GM23338 (cell line): ENCODE data around the gene B4GALNT2. TPM values are rescaled to one million over a fixed set of nuclear protein-coding genes. Genes with fewer than 3 reads are reported as not detected.

Experiments used
- ATAC-seq: fragments of 200-7000 bp; cut with Tn5 transposase; 3 replicates; pipeline ENCODE4 v1.9.1; 2020
- DNase-seq: peaks from one replicate; pipeline ENCODE4 v3.0.0-alpha.2; 2015; ENCODE audit warnings: low spot score
- H2AFZ ChIP-seq: fragments of 200-600 bp; sonication (generic); 2 replicates; pipeline ENCODE4 v1.8.0; 2016; ENCODE audit warnings: antibody characterized with exemption, mild to moderate bottlenecking, moderate library complexity
- H3F3A ChIP-seq: fragments of 200-600 bp; sonication (generic); replicated peaks from 2 replicates; pipeline ENCODE4 v1.8.0; 2017; ENCODE audit warnings: antibody characterized with exemption, mixed run types, low read depth
- H3K27ac ChIP-seq: fragments of 200-600 bp; sonication (generic); 2 replicates; pipeline ENCODE4 v1.6.1; 2016; ENCODE audit warnings: low read depth
- H3K27me3 ChIP-seq: fragments of 200-600 bp; sonication (generic); 2 replicates; pipeline ENCODE4 v1.8.0; 2016; ENCODE audit warnings: mild to moderate bottlenecking, mixed run types, moderate library complexity; ENCODE audit not compliant: insufficient read depth
- H3K36me3 ChIP-seq: fragments of 200-600 bp; sonication (generic); 2 replicates; pipeline ENCODE4 v1.8.0; 2016; ENCODE audit warnings: mild to moderate bottlenecking; ENCODE audit not compliant: insufficient read depth
- H3K4me1 ChIP-seq: fragments of 200-600 bp; sonication (generic); 2 replicates; pipeline ENCODE4 v1.8.0; 2016; ENCODE audit warnings: mild to moderate bottlenecking, moderate library complexity; ENCODE audit not compliant: insufficient read depth
- H3K4me2 ChIP-seq: fragments of 200-600 bp; sonication (generic); 2 replicates; pipeline ENCODE4 v1.7.1; 2017; ENCODE audit warnings: mixed run types
- H3K4me3 ChIP-seq: fragments of 200-600 bp; sonication (generic); 2 replicates; pipeline ENCODE4 v1.6.1; 2016; ENCODE audit warnings: mixed run types
- H3K79me2 ChIP-seq: fragments of 200-600 bp; sonication (generic); replicated peaks from 2 replicates; pipeline ENCODE4 v1.8.0; 2017; ENCODE audit warnings: mild to moderate bottlenecking; ENCODE audit not compliant: insufficient read depth
- H3K9me2 ChIP-seq: fragments of 200-600 bp; sonication (generic); 2 replicates; pipeline ENCODE4 v1.8.0; 2017; ENCODE audit not compliant: insufficient read depth
- H4K20me1 ChIP-seq: fragments of 200-600 bp; sonication (generic); replicated peaks from 2 replicates; pipeline ENCODE4 v1.8.0; 2017; ENCODE audit warnings: mild to moderate bottlenecking; ENCODE audit not compliant: insufficient read depth
- H3K27ac Mint-ChIP-seq: 2 replicates; pipeline ENCODE4 v1.8.0; 2020; ENCODE audit warnings: inconsistent platforms, mild to moderate bottlenecking, moderate library complexity, mixed read lengths
- H3K27me3 Mint-ChIP-seq: 3 replicates; pipeline ENCODE4 v1.8.0; 2022; ENCODE audit warnings: low read depth, mild to moderate bottlenecking, moderate library complexity, mixed read lengths, inconsistent platforms; ENCODE audit not compliant: insufficient read depth, poor library complexity
- H3K36me3 Mint-ChIP-seq: 3 replicates; pipeline ENCODE4 v1.8.0; 2021; ENCODE audit warnings: low read depth, mild to moderate bottlenecking, inconsistent platforms, moderate library complexity, mixed read lengths
- H3K4me1 Mint-ChIP-seq: 3 replicates; pipeline ENCODE4 v1.8.0; 2020; ENCODE audit warnings: mild to moderate bottlenecking, inconsistent platforms, mixed read lengths
- H3K4me3 Mint-ChIP-seq: 3 replicates; pipeline ENCODE4 v1.8.0; 2021; ENCODE audit warnings: moderate library complexity, mild to moderate bottlenecking, inconsistent platforms, mixed read lengths
- H3K9me3 Mint-ChIP-seq: 3 replicates; pipeline ENCODE4 v1.8.0; 2020; ENCODE audit warnings: moderate library complexity, mild to moderate bottlenecking, inconsistent platforms, mixed read lengths
- CREB1 ChIP-seq: fragments of 250-450 bp; sonication (Bioruptor Pico); IDR thresholded peaks from 2 replicates; pipeline ENCODE4 v1.5.0; 2020; ENCODE audit warnings: low read depth, mild to moderate bottlenecking, moderate library complexity
- CTCF ChIP-seq, 2 experiments: fragments of 200-600 bp in 1 of 2; sonication (generic) in 1 of 2; conservative IDR thresholded peaks; 2 replicates each; pipeline versions ENCODE4 v1.5.1 to v1.6.1; 2016 to 2017; ENCODE audit warnings: antibody characterized with exemption in 2 of 2, low read depth in 2 of 2, mild to moderate bottlenecking in 2 of 2, moderate library complexity in 1 of 2
- EZH2 ChIP-seq: fragments of 200-600 bp; sonication (generic); IDR thresholded peaks from one replicate; pipeline ENCODE4 v1.8.0; 2017; ENCODE audit warnings: antibody characterized with exemption, mild to moderate bottlenecking, low read depth; ENCODE audit not compliant: unreplicated experiment
- EZH2phosphoT487 ChIP-seq: fragments of 200-600 bp; sonication (generic); IDR thresholded peaks from one replicate; pipeline ENCODE4 v1.8.1; 2018; ENCODE audit warnings: antibody characterized with exemption; ENCODE audit not compliant: unreplicated experiment
- JUNB ChIP-seq: IDR thresholded peaks from one replicate; pipeline ENCODE4 v1.6.1; 2016; ENCODE audit warnings: antibody characterized with exemption; ENCODE audit not compliant: unreplicated experiment
- NANOG ChIP-seq: IDR thresholded peaks from 2 replicates; pipeline ENCODE4 v1.6.1; 2016; ENCODE audit warnings: antibody characterized with exemption, borderline replicate concordance
- POLR2AphosphoS5 ChIP-seq: IDR thresholded peaks from 2 replicates; pipeline ENCODE4 v1.6.1; 2016; ENCODE audit warnings: antibody characterized with exemption, low read depth
- STAT1 ChIP-seq: IDR thresholded peaks from one replicate; pipeline ENCODE4 v1.6.1; 2016; ENCODE audit warnings: antibody characterized with exemption; ENCODE audit not compliant: unreplicated experiment
- ZNF114 ChIP-seq: fragments of 250-450 bp; sonication (Bioruptor Pico); IDR thresholded peaks from 2 replicates; pipeline ENCODE4 v1.5.0; 2020; ENCODE audit warnings: mild to moderate bottlenecking, moderate library complexity
- polyA plus RNA-seq: library from polyadenylated mRNA; unstranded; fragments of >200 nt; fragmentation: Nextera tagmentation; extraction: Ambion mirVana; gene quantifications from 2 replicates; pipeline ENCODE4 v1.2.1, GENCODE V29; 2016
- total RNA-seq: library from RNA; depleted of rRNA; stranded (reverse); fragments of >200 nt; shearing (Covaris generic); gene quantifications from 2 replicates; pipeline ENCODE4 v1.2.3, GENCODE V29; 2014
- TF ChIP-seq, protein P1 (sequence below): IDR thresholded peaks from 2 replicates; pipeline ENCODE4 v1.6.1; 2016; ENCODE audit warnings: antibody characterized with exemption
- TF ChIP-seq, protein P2 (sequence below): IDR thresholded peaks from one replicate; pipeline ENCODE4 v1.6.1; 2018; ENCODE audit warnings: antibody characterized with exemption; ENCODE audit not compliant: unreplicated experiment

B4GALNT2 gene
- total and polyA plus RNA-seq, 2 experiments from 2014 or later, result not detected

- TF ChIP-seq CTCF (conservative IDR thresholded peaks at IDR 0.05; ENCODE audit: low read depth in 2 of 2) (no peak), JUNB (no peak), POLR2AphosphoS5 (no peak), CREB1 (CRISPR knock-in tag) (no peak), EZH2phosphoT487 (no peak), EZH2 (no peak), ZNF114 (no peak), NANOG (no peak), STAT1 (no peak)
- TF ChIP-seq, protein P1, sequence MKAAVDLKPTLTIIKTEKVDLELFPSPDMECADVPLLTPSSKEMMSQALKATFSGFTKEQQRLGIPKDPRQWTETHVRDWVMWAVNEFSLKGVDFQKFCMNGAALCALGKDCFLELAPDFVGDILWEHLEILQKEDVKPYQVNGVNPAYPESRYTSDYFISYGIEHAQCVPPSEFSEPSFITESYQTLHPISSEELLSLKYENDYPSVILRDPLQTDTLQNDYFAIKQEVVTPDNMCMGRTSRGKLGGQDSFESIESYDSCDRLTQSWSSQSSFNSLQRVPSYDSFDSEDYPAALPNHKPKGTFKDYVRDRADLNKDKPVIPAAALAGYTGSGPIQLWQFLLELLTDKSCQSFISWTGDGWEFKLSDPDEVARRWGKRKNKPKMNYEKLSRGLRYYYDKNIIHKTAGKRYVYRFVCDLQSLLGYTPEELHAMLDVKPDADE, result no peak
- TF ChIP-seq, protein P2, sequence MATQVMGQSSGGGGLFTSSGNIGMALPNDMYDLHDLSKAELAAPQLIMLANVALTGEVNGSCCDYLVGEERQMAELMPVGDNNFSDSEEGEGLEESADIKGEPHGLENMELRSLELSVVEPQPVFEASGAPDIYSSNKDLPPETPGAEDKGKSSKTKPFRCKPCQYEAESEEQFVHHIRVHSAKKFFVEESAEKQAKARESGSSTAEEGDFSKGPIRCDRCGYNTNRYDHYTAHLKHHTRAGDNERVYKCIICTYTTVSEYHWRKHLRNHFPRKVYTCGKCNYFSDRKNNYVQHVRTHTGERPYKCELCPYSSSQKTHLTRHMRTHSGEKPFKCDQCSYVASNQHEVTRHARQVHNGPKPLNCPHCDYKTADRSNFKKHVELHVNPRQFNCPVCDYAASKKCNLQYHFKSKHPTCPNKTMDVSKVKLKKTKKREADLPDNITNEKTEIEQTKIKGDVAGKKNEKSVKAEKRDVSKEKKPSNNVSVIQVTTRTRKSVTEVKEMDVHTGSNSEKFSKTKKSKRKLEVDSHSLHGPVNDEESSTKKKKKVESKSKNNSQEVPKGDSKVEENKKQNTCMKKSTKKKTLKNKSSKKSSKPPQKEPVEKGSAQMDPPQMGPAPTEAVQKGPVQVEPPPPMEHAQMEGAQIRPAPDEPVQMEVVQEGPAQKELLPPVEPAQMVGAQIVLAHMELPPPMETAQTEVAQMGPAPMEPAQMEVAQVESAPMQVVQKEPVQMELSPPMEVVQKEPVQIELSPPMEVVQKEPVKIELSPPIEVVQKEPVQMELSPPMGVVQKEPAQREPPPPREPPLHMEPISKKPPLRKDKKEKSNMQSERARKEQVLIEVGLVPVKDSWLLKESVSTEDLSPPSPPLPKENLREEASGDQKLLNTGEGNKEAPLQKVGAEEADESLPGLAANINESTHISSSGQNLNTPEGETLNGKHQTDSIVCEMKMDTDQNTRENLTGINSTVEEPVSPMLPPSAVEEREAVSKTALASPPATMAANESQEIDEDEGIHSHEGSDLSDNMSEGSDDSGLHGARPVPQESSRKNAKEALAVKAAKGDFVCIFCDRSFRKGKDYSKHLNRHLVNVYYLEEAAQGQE, result no peak
Measured at GRCh38 chr17:49110509-49110908, 22.1 kb upstream of the B4GALNT2 start (continued).

- Mint-ChIP-seq H3K4me1 (peaks cover 21% of the 10 kb centered on the region), H3K27me3 (peaks cover 1% of the 10 kb centered on the region), H3K9me3 (peaks cover 8% of the 10 kb centered on the region), H3K27ac (no peak overlapping the region), H3K4me3 (no peak overlapping the region), H3K36me3 (no peaks in the 10 kb centered on the region)
- Histone ChIP-seq H3K4me2 (no peak overlapping the region), H4K20me1 (no peaks in the 10 kb centered on the region), H3K4me1 (peaks cover 16% of the 10 kb centered on the region), H3K79me2 (no peaks in the 10 kb centered on the region), H3K36me3 (no peaks in the 10 kb centered on the region), H3K27me3 (no peaks in the 10 kb centered on the region), H3K27ac (no peak overlapping the region), H2AFZ (no peak overlapping the region), H3F3A (no peaks in the 10 kb centered on the region), H3K4me3 (no peak overlapping the region), H3K9me2 (peaks cover 3% of the 10 kb centered on the region; the same call in 1 of the 2 replicates)
- ATAC-seq (no peak), DNase-seq (no peak)
- TF ChIP-seq CTCF (conservative IDR thresholded peaks at IDR 0.05; ENCODE audit: low read depth in 2 of 2) (no peak), STAT1 (no peak)
Measured at GRCh38 chr17:49111934-49112333, 20.6 kb upstream of the B4GALNT2 start.
